ENCODE measurements around the gene RETREG3. TPM values are rescaled to one million over a fixed set of nuclear protein-coding genes. Genes with fewer than 3 reads are reported as not detected.

Gene RETREG3
- total and polyA plus RNA-seq, 9 of the 15 experiments (the other 6 are each of a cell fraction or from before 2014, with no cell fraction given), result 4.1 to 39.0 (median 16.9) TPM

- TF ChIP-seq BRF2 (IDR thresholded peaks at IDR 0.05; ENCODE audit: borderline replicate concordance, insufficient read depth, insufficient read length) (no peak), MTA2 (IDR thresholded peaks at IDR 0.05; ENCODE audit: low read depth) (no peak), FOXK1 (CRISPR knock-in tag; IDR thresholded peaks at IDR 0.05; ENCODE audit: borderline replicate concordance) (no peak), ATF6 (CRISPR knock-in tag; IDR thresholded peaks at IDR 0.05) (no peak), ZNF407 (IDR thresholded peaks at IDR 0.05; ENCODE audit: low read depth) (no peak), EGR1 (conservative IDR thresholded peaks at IDR 0.05) (peak; percentile 72), ZNF431 (CRISPR knock-in tag; IDR thresholded peaks at IDR 0.05) (no peak), TCF3 (CRISPR knock-in tag; IDR thresholded peaks at IDR 0.05) (no peak), MLX (CRISPR knock-in tag; conservative IDR thresholded peaks at IDR 0.05) (no peak), ATF1 (CRISPR knock-in tag; IDR thresholded peaks at IDR 0.05) (no peak), ATF1 (tag; IDR thresholded peaks at IDR 0.05) (peak; percentile 50; the same call in 1 of the 2 replicates), ESRRA (IDR thresholded peaks at IDR 0.05; ENCODE audit: borderline replicate concordance, low read depth) (peak; percentile 31), ZKSCAN1 (IDR thresholded peaks at IDR 0.05; ENCODE audit: low read depth, low read length) (no peak), ZNF184 (CRISPR knock-in tag; IDR thresholded peaks at IDR 0.05) (no peak), CBX2 (IDR thresholded peaks at IDR 0.05; ENCODE audit: insufficient read depth, low read length, poor library complexity, severe bottlenecking) (no peak)
These were observed at the start of gene RETREG3, which contains the start of gene TUBG1 (continued) for GRCh38 chr17:42609182-42609813.
